Activated gamma-delta T cell treated with anti-CD3 and anti-CD28 coated beads, Interleukin-2, amount 50 U/mL, for 16 hours (primary cell): ENCODE results near the gene COL21A1.

ENCODE experiments used
- DNase-seq: peaks from one replicate; pipeline ENCODE4 v3.0.0-alpha.2; 2020; ENCODE audit warnings: low read depth

The COL21A1 gene

DNA sequence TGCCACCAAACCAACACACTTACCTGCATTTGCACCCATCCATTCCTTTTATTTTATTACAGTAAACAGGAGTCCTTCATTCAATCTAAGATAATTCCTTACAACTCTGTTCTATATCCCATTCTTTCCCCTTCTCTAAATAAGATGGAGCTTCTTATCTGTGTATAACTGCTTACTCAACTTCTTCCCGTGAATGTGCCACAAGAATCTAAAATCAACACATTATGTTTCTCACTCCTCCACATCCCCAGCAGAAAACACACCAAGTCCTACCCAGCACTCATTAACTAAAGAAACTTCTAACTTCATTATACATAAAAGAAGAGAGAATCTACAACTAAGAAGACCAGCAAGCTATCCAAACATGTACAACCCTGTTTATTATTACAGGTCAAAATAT is 141.1 kb downstream of the COL21A1 start:
- no peak for DNase-seq

DNA sequence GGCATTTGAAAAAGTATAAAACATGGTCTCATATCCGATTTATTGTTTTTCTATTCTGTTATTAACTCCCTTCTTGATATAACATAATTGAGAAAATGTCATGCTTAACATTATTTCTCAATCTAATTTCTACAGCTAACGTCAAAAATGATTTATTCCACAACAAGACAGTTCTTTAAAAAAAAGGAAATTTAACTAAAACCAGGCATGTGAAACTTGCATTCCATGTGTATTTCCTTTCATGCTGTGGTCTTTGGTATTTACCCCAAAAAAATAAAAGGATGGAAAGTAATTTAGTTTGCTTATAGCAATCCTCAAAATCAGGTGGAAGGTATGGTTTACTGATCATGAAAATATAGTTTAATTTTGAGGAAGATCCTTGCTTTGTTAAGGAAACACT is 142.8 kb downstream of the COL21A1 start:
- no peak for DNase-seq

DNA sequence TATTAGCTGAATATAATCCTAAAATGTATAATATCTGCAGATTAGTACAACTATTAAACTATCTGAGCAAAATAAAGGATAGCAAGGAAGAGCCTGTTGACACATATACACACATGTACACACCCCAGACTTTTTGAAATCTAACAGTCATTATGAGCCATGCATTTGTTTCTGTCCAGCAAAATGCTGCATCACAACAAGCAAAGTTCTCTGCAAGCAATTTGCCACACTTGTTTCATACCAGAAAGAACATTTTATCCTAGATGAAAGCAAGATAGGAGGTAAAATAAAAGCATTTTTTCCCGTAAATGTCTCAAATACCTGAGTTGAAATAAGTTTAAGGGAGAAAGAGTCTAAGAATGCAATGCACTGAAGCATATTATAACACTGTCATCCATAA is 145.2 kb downstream of the COL21A1 start:
- DNase-seq, result no peak

DNA sequence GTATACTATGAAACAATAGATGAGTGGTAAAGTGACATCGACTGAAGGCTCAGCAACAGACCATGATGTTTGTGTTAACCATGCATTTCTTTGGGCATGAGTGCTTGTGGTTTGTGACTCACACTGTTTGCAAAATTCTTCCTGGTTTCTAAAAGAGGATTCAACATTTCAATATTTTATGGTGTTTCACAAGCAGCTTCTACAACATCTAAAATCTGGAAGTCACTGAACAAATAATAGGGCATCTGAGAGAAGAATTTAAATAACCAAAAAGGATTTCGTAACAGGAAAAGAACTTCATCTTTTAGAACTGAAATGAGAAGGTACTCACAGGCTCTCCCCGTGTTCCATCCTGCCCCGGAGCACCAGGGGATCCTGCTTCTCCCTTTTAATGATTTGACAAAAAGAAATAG is 146.2 kb downstream of the COL21A1 start:
- DNase-seq, result no peak

DNA sequence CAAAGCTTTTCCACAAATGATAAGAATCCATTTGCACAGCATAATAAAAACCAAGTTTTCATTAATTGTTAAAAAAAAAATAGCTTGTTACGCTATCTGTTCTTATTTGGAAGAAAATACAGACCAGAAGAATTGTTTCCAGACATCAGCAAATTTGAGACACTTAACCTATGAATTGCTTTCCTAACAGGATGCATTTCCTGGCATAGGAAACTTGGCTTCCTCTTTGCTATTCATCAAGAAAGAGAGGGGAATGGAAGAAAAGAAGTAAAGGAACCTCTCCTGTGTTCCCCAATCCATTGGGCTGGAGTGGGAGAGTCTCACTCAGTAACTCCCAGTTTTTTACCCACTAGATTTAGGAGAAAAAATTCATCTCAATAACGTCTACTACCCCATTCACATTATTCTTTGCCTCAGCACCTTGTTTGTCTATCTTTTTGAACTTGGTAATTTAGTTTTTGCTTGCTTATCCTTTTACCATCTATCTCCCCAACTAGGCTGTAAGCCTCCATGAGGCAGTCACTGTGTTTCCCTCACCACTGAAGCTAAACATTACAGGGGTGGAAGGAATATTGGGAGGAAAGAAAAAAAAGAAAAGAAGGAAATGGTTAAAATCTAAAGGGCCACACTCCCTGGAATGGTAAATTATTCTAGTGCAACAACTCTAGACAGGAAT is 150.3 kb downstream of the COL21A1 start:
- no peak for DNase-seq

DNA sequence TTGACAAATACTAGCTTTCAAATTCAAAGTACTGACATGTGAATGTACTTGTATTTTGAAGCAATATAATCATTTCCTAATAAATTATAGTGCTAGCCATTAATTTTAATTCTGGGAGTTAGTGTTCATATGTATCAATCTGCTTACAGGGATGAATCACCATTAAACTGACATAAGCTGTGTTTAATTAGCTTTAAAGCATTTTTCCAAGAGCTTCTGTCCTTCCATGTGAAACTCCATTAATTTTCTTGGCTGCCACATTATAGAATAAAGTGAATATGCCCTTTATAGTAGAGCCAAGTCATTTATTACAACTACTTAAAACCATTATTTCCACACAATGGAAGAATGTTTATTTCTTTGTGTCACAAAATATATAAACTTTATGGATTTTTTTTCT is 150.8 kb downstream of the COL21A1 start:
- no peak for DNase-seq

DNA sequence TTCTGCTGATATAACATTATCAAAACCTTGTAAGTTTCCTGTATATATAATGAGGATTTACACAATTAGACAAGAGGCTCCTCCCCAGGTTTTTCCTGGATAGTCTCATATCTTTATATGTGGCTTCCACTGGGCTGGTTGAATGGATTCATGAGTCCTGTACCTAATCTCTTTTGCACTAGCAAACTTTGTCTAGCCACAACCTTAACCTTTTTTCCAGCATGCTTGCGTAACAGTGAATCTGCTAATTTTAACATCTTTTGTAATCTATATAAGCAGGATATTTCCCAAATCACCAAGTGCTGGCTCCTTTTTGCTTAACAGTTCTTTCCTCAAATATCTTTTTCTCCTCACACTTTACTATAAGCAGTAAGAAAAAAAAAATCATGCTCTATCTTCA is 153.6 kb downstream of the COL21A1 start:
- no peak for DNase-seq

DNA sequence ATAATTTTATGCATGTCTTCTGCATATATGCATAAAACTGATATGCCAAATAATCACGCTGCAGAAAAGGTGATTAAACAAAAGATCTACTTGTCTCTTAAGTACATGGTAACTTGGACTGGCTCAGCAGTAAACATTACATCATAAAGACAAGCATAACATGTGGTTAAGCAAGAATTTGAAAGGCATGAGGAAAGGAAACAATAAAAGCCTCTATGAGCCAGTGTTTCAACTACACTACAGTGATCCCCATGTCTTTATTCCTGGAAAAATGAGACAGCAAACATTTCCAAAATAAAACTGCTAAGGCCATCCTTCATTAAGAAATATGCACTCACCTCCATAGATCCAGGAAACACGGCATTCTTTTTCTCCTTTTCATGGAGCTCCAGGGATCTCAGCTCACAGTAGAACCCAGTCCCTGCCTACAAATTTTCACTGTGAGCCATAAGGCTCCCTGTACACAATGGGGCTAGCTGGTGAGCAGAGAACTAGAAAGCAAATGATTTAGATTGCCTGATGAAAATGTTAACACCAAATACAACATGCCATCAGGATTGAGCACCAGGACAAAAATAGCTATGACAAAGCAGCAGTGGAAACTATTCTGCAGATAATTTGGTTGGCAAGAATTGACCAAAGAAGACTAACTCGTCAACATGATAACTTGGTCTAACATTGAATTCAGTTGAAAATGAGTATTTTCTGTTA is 156.1 kb downstream of the COL21A1 start:
- no peak for DNase-seq

DNA sequence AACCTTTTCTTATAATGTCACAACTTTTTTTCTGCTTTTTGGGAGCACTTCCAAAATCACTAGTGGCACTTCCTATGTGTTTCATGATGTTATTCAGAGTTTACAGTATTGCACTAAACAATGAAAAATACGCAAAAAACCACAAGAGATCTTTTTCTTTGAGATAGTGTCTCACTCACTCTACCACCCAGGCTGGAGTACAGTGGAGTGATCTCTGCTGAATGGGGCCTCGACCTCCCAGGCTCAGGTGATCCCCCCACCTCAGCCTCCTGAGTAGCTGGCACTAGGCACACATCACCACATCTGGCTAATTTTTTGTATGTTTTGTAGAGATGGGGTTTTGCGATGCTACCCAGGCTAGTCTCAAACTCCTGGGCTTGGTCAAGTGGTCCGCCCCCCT is 158.7 kb downstream of the COL21A1 start:
- no peak for DNase-seq

DNA sequence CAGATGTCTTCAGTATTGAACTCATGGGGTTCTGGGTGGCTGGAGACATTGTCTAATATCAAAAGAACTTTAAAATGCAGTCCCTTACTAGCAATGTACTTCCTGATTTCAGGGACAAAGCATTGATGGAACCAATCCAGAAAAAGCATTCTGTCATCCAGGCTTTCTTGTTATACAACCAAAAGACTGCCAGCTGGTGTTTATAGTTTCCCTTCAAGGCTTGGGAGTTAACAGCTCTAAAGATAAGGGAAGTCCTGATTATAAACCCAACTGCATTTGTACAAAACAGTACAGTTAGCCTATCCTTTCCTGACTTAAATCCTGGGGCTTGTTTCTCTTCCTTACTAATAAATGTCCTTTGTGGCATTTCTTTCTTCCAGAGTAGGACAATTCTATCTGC is 160.0 kb downstream of the COL21A1 start:
- DNase-seq, result no peak

DNA sequence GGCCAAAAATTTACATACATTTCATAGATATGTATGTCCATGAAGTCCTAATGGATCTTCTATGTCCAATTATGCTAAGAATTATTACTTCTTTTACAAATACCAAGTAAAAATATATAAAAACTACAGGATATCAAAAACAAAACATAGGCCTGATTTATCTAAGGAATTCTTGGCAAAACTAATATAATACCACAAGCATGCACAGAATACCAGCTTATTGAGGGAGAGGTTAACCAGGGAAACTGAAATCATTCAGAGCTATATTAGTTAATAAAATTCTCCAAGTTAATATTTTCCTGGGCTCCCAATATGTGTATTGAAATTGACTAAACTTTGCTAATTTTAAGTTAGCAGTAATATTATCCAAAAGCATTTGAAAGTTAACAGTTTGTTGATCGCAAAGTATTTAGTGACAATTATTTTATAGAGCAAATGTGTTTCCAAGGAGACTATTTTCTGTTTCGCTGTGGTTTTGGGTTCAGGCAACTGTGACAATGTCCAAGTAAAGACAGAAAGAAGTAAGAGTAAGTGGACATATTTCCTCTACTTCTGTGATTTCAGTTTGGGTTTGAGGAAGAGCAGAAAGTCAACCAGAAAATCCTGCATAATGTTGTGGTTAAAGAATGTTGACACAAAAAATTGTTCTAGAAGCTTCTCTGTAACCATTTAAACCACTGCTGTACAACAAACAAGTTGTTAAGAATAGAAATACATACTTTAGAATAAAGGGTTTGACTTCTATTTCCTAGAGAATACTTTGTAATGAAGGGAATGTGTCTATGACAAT is 167.4 kb downstream of the COL21A1 start:
- DNase-seq, result no peak

DNA sequence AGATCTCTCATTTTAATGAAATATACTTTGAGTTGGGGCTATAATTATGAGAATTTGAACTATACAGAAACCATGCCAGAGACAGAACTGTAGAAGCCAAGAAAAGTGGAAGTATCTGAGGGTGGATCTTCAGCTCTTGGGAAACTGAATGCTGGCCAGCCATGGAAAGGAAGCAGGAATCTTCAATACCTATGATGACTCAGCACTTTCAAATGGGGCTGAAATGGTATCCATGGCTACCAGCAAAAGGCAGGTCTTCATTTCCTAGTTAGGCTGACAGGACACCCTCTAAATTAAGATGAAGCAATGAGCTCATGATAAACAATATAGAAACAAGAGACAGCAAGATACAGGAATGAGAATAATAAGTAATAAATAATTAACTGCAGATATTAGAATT is 171.3 kb downstream of the COL21A1 start:
- DNase-seq, result no peak

DNA sequence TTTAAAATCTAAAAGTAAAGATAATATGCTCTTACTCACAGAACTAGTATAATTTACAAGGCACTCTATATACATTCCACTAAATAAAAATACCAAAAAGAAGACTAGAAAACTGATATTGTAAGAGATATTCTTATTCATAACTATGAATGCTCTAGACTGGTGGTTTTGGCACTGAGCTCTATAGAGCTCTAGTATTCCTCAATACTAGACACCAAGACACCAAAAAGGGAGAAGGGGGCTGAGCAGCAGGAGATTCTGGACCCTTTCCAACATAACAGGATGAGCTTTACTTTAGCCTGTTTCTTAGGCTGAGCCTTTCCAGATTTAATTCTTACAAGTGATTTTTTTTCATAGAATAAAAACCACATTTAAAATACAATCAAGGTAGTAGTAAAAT is 173.6 kb downstream of the COL21A1 start:
- no peak for DNase-seq

DNA sequence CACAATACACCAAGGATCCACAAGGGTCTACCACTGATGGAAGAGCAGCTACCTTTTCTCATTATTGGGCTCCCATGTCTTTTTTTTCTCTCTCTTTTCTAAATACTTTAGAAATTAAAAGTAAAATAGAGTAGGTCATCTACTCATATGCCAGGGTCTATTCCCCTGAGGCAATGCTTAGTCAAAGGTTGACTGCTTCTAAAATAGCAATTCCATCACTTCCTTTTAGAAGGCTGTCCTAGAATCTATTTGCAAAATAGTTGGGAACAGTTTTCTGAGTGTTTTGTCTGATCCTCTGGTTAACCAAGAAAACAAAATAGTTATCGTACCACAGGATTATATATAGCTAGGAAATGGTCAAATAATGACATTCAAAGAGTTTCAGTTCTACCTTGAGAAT is 174.1 kb downstream of the COL21A1 start:
- no peak for DNase-seq

DNA sequence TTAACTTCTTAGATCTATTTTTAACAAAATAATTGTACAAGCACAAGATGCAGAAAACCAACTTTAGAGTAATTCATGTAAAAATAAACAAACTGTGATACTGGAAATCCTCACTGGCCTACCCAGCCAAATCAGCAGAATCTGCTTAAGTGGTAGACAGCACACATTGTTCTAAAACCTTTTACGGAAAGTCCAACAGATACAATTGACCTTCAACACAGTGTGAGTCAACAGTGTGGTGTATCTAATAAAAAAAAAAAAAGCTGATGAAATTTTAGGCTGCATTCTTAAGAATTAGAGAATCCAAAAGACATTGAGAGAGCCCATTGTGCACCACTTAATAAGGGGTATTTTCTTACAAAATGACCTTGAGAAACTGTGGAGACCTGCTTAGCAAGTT is 174.5 kb downstream of the COL21A1 start:
- DNase-seq, result no peak

DNA sequence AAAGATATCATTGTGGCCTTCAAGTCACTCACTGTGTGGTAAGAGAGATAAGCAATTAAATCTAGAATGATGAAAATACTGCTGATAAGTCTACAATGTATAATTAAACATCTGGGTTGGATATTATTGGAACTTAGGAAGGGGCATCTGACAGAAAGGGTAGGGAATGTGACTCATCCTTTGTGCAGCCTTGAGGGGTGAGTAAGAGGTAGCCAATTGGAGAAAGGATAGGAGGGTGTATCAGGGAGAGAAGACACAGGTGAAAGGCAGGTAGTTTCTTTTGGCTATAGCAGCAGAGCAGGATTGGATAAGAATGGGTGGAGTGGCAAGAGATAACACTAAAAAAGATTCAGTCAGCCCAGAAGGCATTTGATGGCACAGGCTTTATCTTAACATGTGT is 182.0 kb downstream of the COL21A1 start:
- no peak for DNase-seq

DNA sequence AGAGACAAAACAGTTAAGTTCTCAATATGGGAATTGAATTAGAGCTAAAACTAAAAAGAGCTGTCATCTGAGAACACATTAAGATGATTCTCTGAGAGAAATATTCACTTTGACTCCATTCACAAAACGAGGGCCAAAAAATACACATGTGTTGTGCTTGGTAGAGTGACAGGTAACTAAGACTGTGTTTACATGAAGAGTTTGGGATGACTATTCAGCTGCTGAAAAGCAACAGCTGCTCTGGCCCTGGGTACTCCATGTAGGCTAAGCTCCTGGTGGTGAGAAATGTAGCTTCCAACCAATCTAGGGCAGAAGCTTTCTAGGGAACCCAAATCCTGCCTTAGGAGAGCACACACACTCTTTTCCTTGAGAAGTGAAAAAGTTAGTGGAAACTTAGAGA is 184.5 kb downstream of the COL21A1 start:
- DNase-seq, result no peak

DNA sequence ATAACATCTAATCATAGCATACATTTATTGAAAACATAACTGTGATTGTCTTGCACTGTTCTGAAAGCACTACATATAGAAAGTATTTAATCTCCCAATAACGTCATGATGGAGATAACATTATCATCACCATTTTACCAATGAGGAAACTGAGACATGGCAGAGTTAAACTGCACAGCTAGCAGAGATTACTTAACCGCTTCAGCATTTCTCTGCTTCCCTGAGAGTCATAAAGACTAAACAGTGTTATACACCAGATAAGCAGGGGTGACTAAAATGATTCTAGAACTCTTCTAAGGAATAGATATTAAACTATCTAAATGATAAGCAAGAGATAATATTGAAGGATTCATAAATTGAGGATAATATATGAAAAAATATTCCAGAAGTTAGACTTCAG is 188.7 kb downstream of the COL21A1 start:
- no peak for DNase-seq

DNA sequence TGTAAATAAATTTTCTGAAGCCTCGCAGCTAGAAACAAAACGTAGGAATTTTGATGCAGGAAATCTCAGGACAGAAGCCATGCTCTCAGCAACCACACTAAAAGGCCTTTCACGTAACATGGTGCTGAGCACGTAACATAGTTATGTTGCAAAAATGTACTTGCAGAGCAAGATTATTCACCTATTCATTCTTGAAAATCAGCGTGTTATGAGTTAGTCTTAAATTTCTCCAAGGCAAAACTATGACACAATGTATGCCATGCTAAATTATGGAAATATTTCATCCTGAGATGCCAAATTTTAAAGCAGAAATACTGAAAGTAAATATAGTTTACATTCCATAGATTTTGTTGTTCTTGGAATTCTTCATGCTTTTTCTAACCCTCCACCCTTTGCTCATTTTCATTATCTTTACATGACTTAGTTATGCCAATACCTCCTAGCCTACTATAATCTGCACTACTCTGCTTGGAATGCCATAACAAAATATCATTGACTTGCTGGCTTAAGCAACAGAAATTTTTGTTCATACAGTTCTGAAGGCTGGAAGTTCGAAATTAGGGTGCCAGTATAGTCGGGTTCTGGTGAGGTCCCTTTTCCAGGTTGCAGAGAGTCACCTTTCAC is 192.2 kb downstream of the COL21A1 start:
- DNase-seq, result no peak

DNA sequence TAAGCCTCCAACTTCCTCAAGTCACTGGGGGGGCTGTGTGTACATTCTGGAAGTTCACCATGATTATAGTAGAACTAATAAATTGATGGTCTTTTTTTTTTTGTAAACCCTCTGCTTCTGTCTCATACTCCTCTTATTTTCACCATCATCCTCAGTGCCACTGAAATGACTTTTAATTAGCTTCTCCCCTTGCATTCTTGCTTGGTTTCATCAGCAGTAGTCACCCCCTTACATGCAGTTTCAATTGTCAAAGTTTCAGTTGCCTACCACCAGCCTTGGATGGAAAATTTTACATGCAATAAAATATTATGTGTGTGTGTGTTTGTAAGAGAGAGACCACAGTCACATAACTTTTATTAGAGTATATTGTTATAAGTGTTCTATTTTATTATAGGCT is 196.2 kb downstream of the COL21A1 start:
- no peak for DNase-seq

DNA sequence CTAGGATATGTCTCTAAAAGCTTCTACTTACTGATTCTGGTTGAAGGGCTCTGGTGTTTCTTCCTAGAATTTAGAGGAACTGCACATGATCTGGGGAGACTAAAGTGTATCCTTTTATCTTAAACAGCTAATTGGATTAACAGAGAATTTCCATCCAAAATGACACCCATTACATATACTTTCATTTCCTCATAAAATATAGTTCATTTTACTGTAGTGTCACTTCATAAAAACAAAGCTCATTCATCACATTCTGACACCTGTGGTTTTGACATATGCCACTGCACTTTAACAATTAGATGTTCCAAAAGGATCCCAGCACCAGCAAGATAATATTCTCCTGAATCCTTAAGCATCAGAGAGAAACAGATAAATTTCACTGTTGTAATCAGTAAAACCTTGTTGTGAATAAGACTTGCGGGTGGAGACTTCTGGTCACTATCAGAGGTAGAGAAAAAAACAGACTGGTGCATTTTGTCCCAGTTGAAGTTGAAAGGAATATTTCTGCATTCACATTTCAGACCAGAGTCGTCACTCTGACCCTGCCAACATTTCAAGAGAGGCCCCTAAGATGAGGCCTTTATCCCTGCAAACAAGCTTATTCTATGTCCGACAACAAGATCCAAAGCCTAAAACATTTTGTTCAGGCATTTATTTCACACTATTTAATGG is 196.7 kb downstream of the COL21A1 start:
- no peak for DNase-seq

DNA sequence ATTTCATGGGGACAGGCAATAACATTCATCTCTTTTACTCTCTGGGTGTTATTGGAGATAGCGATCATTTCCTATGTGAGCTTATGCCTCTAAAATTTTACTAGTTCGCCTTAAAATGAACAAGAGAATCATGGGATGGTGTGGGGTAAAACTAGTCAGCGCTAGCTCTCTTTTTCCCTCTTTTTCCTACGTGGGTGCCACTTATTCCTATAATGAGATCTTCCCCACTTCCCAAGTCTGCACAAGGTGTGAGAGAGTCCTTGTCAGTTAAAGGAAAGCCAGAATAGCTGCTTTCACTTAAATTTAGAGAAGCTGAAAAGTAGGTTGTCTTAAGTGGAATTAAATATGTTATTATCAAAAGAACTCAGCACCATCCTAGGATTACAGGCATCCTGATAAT is 198.8 kb downstream of the COL21A1 start:
- no peak for DNase-seq
